Brain microvascular endothelial cell (primary cell): ENCODE measurements around the gene LRRC45.

Experiments
- DNase-seq: peaks from one replicate; pipeline ENCODE4 v3.0.0-alpha.2; 2020
- H3K27ac ChIP-seq: fragments of 250-450 bp; sonication (Bioruptor Pico); 2 replicates; pipeline ENCODE4 v1.5.1; 2020; ENCODE audit warnings: mild to moderate bottlenecking, moderate library complexity
- H3K27me3 ChIP-seq: fragments of 250-450 bp; sonication (Bioruptor Pico); replicated peaks from 2 replicates; pipeline ENCODE4 v1.5.1; 2020; ENCODE audit warnings: mild to moderate bottlenecking
- H3K36me3 ChIP-seq: fragments of 250-450 bp; sonication (Bioruptor Pico); replicated peaks from 2 replicates; pipeline ENCODE4 v1.5.1; 2020; ENCODE audit warnings: mild to moderate bottlenecking
- H3K4me3 ChIP-seq: 2 replicates; pipeline ENCODE4 v1.5.1; 2011; ENCODE audit warnings: low read depth, mild to moderate bottlenecking, control low read depth, low read length, moderate library complexity
- CTCF ChIP-seq: IDR thresholded peaks from 2 replicates; pipeline ENCODE4 v1.5.1; 2011; ENCODE audit warnings: low read depth, mild to moderate bottlenecking, moderate library complexity, low read length, control low read depth, inconsistent platforms; ENCODE audit errors: missing control alignments
- in situ Hi-C: cut with HindIII; loops from 2 replicates; pipeline ENCODE4 v1.10.0; 2017; ENCODE audit warnings: low sequenced_read_pairs, low pct_ligation_motif_present

LRRC45 gene

GRCh38 chr17:81993729-81994592 lies 29.1 kb upstream of the LRRC45 start:
- in situ Hi-C loops = no loop called here
- H3K27ac ChIP-seq = no peak overlapping the region

GRCh38 chr17:81994593-81995462 lies 28.3 kb upstream of the LRRC45 start:
- H3K27ac ChIP-seq = no peak overlapping the region
- no peaks in the 10 kb centered on the region for H3K36me3 ChIP-seq
- no peak for DNase-seq
- H3K4me3 ChIP-seq = no peak overlapping the region
- H3K27me3 ChIP-seq = no peaks in the 10 kb centered on the region
- in situ Hi-C loops = no loop called here
- TF ChIP-seq CTCF = no peak

More at GRCh38 chr17:81993729-81994592, 29.1 kb upstream of the LRRC45 start:
- DNase-seq = no peak
- Histone ChIP-seq H3K36me3 (no peaks in the 10 kb centered on the region), H3K4me3 (no peak overlapping the region), H3K27me3 (no peaks in the 10 kb centered on the region)
- no peak for TF ChIP-seq CTCF

DNA sequence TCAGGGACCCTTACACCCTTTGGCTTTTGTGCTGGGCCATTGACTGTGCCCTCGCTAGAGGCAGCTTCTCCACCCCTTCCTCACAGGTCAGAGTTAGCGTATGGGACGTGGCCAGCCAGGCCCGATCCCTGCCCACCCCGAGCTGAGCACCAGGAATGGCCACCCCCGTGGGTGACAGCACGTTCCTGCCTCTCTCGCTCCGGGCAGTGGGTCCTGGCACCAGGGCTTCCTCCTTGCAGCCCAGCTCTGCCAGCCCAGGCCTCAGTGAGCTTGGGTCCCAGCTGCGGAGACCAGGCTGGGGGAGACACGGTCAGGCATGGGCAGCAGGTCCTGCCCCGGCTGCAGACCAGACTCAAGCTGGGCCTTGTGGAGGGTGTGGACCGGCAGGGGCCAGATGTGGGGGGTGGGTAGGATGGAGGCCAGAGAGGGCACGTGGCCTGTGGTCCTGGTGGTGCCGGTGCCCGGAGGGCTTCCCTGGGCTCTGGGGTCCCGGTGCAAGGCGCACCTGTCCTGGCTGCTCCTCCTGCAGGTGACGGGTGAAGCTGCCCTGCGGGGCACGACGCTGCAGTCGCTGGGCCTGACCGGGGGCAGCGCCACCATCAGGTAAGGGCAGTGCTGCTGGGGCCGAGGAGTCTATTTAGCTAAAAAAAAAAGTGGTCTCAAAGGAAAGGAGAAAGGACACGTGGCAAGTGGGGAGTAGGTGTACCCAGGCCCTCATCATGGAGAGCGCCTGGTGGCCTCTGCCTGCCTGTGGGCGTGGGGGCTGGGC lies 27.5 kb upstream of the LRRC45 start:
- no peaks in the 10 kb centered on the region for H3K27me3 ChIP-seq
- no peak overlapping the region for H3K4me3 ChIP-seq
- no peaks in the 10 kb centered on the region for H3K36me3 ChIP-seq
- H3K27ac ChIP-seq = no peak overlapping the region
- in situ Hi-C loops = no loop called here
- TF ChIP-seq CTCF = no peak
- DNase-seq = no peak

DNA sequence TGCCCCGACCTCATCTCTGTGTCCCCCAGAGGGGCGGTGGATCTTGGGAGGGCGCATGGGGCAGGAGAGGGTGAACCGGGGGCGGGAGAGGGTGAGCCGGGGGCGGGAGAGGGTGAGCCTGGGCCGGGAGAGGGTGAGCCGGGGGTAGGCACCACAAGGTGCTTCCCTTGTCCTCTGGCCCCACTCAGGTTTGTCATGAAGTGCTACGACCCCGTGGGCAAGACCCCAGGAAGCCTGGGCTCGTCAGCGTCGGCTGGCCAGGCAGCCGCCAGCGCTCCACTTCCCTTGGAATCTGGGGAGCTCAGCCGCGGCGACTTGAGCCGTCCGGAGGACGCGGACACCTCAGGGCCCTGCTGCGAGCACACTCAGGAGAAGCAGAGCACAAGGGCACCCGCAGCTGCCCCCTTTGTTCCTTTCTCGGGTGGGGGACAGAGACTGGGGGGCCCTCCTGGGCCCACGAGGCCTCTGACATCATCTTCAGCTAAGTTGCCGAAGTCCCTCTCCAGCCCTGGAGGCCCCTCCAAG lies 26.8 kb upstream of the LRRC45 start:
- no peaks in the 10 kb centered on the region for H3K36me3 ChIP-seq
- no peak overlapping the region for H3K4me3 ChIP-seq
- no peaks in the 10 kb centered on the region for H3K27me3 ChIP-seq
- TF ChIP-seq CTCF = no peak
- H3K27ac ChIP-seq = no peak overlapping the region
- in situ Hi-C loops = no loop called here
- no peak for DNase-seq

GRCh38 chr17:81996757-81997441 lies 26.2 kb upstream of the LRRC45 start:
- no peak for DNase-seq
- Histone ChIP-seq H3K27me3 (no peaks in the 10 kb centered on the region), H3K4me3 (no peak overlapping the region), H3K36me3 (no peaks in the 10 kb centered on the region), H3K27ac (no peak overlapping the region)
- in situ Hi-C loops = no loop called here
- TF ChIP-seq CTCF = no peak
